HepG2 (cell line): ENCODE measurements around the gene MAPRE3. TPM values are rescaled to one million over a fixed set of nuclear protein-coding genes. Genes with fewer than 3 reads are reported as not detected.
A peak's percentile ranks its signal among the peaks of the same experiment; 100 is the strongest.

Experiments
- DMAP1 ChIP-seq: IDR thresholded peaks from 2 replicates; pipeline ENCODE4 v1.6.1; 2016
- GATAD2A ChIP-seq: IDR thresholded peaks from 2 replicates; pipeline ENCODE4 v1.6.1; 2016
- HES4 ChIP-seq: sonication (generic); formaldehyde crosslinking; IDR thresholded peaks from 2 replicates; pipeline ENCODE4 v1.9.0; 2021; ENCODE audit warnings: mild to moderate bottlenecking, missing genetic modification reagents, borderline replicate concordance
- HOXA9 ChIP-seq: sonication (generic); formaldehyde crosslinking; IDR thresholded peaks from 2 replicates; pipeline ENCODE4 v1.8.1; 2022; ENCODE audit warnings: missing genetic modification reagents, mild to moderate bottlenecking, moderate library complexity, borderline replicate concordance
- NR2F1 ChIP-seq, 2 experiments: fragments of 450-650 bp in 1 of 2; formaldehyde crosslinking in 1 of 2; IDR thresholded peaks; 2 replicates each; pipeline versions ENCODE4 v1.5.0 to v1.6.1; 2016 to 2020; ENCODE audit warnings: mild to moderate bottlenecking in 1 of 2, missing compliant biosample characterization in 1 of 2, missing genetic modification reagents in 1 of 2, moderate library complexity in 1 of 2
- POGK ChIP-seq: sonication (generic); formaldehyde crosslinking; conservative IDR thresholded peaks from 2 replicates; pipeline ENCODE4 v1.8.0; 2022; ENCODE audit warnings: mild to moderate bottlenecking, moderate library complexity, missing genetic modification reagents
- ZHX2 ChIP-seq, 2 experiments: sonication (generic) in 1 of 2; formaldehyde crosslinking in 1 of 2; IDR thresholded peaks; 2 replicates each; pipeline versions ENCODE4 v1.6.1 to v1.9.0; 2014 to 2022; ENCODE audit warnings: antibody characterized with exemption in 1 of 2, borderline replicate concordance in 1 of 2, inconsistent platforms in 1 of 2, low read depth in 1 of 2, missing genetic modification reagents in 1 of 2
- ZNF790 ChIP-seq: sonication (generic); formaldehyde crosslinking; IDR thresholded peaks from 2 replicates; pipeline ENCODE4 v1.8.0; 2022; ENCODE audit warnings: missing genetic modification reagents, mild to moderate bottlenecking, borderline replicate concordance
- polyA plus RNA-seq, 8 experiments: library from polyadenylated mRNA; depleted of rRNA in 3 of 8; stranded (reverse) in 7 of 8; unstranded in 1 of 8; fragments of >200 nt; fragmentation: Illumina TruSeq in 4 of 8; extraction: Trizol in 4 of 8; gene quantifications; 2 replicates each; pipeline versions ENCODE4 v1.2.1 to v1.2.3, GENCODE V29; 2011 to 2016; ENCODE audit warnings: low read depth in 4 of 8, missing spikeins in 1 of 8, mixed read lengths in 1 of 8; ENCODE audit not compliant: insufficient read depth in 1 of 8
- total RNA-seq, 5 experiments: library from RNA; depleted of rRNA; stranded (reverse); fragments of >200 nt; fragmentation: Illumina TruSeq; extraction: Trizol; gene quantifications; 2 replicates each; pipeline ENCODE4 v1.2.3, GENCODE V29; 2016; ENCODE audit warnings: low read depth in 1 of 5
- TF ChIP-seq, protein P1 (sequence below): sonication (generic); formaldehyde crosslinking; IDR thresholded peaks from 2 replicates; pipeline ENCODE4 v1.4.0; 2020; ENCODE audit warnings: mild to moderate bottlenecking, missing genetic modification reagents, borderline replicate concordance
- TF ChIP-seq, protein P2 (sequence below): sonication (generic); formaldehyde crosslinking; IDR thresholded peaks from 2 replicates; pipeline ENCODE4 v1.9.0; 2021; ENCODE audit warnings: mild to moderate bottlenecking, missing genetic modification reagents

The MAPRE3 gene
- total and polyA plus RNA-seq, 2 of the 13 experiments (the other 11 are each of a cell fraction or from before 2014, with no cell fraction given), result 0.31 to 0.91 TPM

GRCh38 chr2:27032495-27033252, 62.2 kb downstream of the MAPRE3 start, which contains the start of gene TMEM214 (continued):
- TF ChIP-seq HES4 (CRISPR knock-in tag) (peak; percentile 70; the same call in 1 of the 2 replicates), ZNF790 (CRISPR knock-in tag) (peak; percentile 10; the same call in 1 of the 2 replicates), HOXA9 (CRISPR knock-in tag) (no peak; the same call in 1 of the 2 replicates), GATAD2A (CRISPR knock-in tag) (peak; percentile 41; the same call in 1 of the 2 replicates), DMAP1 (CRISPR knock-in tag) (peak; percentile 98), ZHX2 (IDR thresholded peaks at IDR 0.05; ENCODE audit: low read depth) (peak; percentile 78; the same call in 1 of the 2 replicates), ZHX2 (CRISPR knock-in tag; IDR thresholded peaks at IDR 0.05; ENCODE audit: borderline replicate concordance) (peak; percentile 88; the same call in 1 of the 2 replicates), NR2F1 (CRISPR knock-in tag; IDR thresholded peaks at IDR 0.05) (peak in 1 of 2 experiments; percentile 10; a peak in 1 of 4 replicates), POGK (CRISPR knock-in tag) (peak; percentile 70)
- TF ChIP-seq, protein P1, sequence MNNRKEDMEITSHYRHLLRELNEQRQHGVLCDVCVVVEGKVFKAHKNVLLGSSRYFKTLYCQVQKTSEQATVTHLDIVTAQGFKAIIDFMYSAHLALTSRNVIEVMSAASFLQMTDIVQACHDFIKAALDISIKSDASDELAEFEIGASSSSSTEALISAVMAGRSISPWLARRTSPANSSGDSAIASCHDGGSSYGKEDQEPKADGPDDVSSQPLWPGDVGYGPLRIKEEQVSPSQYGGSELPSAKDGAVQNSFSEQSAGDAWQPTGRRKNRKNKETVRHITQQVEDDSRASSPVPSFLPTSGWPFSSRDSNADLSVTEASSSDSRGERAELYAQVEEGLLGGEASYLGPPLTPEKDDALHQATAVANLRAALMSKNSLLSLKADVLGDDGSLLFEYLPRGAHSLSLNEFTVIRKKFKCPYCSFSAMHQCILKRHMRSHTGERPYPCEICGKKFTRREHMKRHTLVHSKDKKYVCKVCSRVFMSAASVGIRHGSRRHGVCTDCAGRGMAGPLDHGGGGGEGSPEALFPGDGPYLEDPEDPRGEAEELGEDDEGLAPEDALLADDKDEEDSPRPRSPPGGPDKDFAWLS (CRISPR knock-in tag), result 0 out of 2 replicates have a peak, but pooled peaks have one; percentile 58
- TF ChIP-seq, protein P2, sequence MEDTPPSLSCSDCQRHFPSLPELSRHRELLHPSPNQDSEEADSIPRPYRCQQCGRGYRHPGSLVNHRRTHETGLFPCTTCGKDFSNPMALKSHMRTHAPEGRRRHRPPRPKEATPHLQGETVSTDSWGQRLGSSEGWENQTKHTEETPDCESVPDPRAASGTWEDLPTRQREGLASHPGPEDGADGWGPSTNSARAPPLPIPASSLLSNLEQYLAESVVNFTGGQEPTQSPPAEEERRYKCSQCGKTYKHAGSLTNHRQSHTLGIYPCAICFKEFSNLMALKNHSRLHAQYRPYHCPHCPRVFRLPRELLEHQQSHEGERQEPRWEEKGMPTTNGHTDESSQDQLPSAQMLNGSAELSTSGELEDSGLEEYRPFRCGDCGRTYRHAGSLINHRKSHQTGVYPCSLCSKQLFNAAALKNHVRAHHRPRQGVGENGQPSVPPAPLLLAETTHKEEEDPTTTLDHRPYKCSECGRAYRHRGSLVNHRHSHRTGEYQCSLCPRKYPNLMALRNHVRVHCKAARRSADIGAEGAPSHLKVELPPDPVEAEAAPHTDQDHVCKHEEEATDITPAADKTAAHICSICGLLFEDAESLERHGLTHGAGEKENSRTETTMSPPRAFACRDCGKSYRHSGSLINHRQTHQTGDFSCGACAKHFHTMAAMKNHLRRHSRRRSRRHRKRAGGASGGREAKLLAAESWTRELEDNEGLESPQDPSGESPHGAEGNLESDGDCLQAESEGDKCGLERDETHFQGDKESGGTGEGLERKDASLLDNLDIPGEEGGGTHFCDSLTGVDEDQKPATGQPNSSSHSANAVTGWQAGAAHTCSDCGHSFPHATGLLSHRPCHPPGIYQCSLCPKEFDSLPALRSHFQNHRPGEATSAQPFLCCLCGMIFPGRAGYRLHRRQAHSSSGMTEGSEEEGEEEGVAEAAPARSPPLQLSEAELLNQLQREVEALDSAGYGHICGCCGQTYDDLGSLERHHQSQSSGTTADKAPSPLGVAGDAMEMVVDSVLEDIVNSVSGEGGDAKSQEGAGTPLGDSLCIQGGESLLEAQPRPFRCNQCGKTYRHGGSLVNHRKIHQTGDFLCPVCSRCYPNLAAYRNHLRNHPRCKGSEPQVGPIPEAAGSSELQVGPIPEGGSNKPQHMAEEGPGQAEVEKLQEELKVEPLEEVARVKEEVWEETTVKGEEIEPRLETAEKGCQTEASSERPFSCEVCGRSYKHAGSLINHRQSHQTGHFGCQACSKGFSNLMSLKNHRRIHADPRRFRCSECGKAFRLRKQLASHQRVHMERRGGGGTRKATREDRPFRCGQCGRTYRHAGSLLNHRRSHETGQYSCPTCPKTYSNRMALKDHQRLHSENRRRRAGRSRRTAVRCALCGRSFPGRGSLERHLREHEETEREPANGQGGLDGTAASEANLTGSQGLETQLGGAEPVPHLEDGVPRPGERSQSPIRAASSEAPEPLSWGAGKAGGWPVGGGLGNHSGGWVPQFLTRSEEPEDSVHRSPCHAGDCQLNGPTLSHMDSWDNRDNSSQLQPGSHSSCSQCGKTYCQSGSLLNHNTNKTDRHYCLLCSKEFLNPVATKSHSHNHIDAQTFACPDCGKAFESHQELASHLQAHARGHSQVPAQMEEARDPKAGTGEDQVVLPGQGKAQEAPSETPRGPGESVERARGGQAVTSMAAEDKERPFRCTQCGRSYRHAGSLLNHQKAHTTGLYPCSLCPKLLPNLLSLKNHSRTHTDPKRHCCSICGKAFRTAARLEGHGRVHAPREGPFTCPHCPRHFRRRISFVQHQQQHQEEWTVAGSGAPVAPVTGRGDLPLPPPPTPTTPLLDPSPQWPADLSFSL (CRISPR knock-in tag), result no peak
